A549 (cell line): ENCODE measurements around the gene TUBA4A. TPM values are rescaled to one million over a fixed set of nuclear protein-coding genes. Genes with fewer than 3 reads are reported as not detected.
A peak's percentile ranks its signal among the peaks of the same experiment; 100 is the strongest.

Experiments used
- ATAC-seq, 2 experiments: fragments of 200-7000 bp in 1 of 2; fragments of >200 bp in 1 of 2; cut with Nextera tagmentation in 1 of 2; cut with Tn5 transposase in 1 of 2; 3 replicates each; pipeline versions ENCODE4 v1.8.0 to v1.9.1; 2018 to 2020; ENCODE audit warnings: mild to moderate bottlenecking in 1 of 2, moderate library complexity in 1 of 2
- CTCF ChIA-PET: fragments of 300-600 bp; sonication (Branson Sonifier 250); formaldehyde crosslinking; extraction: SDS; loops from one replicate; lab custom pipeline; 2021; ENCODE audit warnings: antibody characterized with exemption, inconsistent platforms; lab: Yijun Ruan, JAX
- POLR2A ChIA-PET: fragments of 350-600 bp; formaldehyde crosslinking; extraction: SDS; loops from one replicate; lab custom pipeline; 2021; ENCODE audit warnings: antibody characterized with exemption, inconsistent platforms; lab: Yijun Ruan, JAX
- DNase-seq, 2 experiments: peaks; one replicate each; pipeline versions ENCODE4 v3.0.0 to v3.0.0-alpha.2; 2011 to 2016; ENCODE audit warnings: low read depth in 1 of 2, low spot score in 1 of 2
- FAIRE-seq: peaks from 2 replicates; lab custom pipeline; 2011; peaks lifted over from hg19 to GRCh38; lab: Jason Lieb, UNC
- H3K27ac ChIP-seq, 2 experiments: fragments of >200 bp; sonication (Bioruptor Twin); formaldehyde crosslinking; 3 replicates each; pipeline ENCODE4 v1.5.1; 2016 to 2017
- H3K4me1 ChIP-seq: fragments of >200 bp; sonication (Bioruptor Twin); formaldehyde crosslinking; 3 replicates; pipeline ENCODE4 v1.6.1; 2016
- H3K4me2 ChIP-seq: fragments of >200 bp; sonication (Bioruptor Twin); formaldehyde crosslinking; 3 replicates; pipeline ENCODE4 v1.6.1; 2016
- H3K4me3 ChIP-seq: fragments of >200 bp; sonication (Bioruptor Twin); formaldehyde crosslinking; 3 replicates; pipeline ENCODE4 v1.5.1; 2016
- H3K9me3 ChIP-seq: fragments of >200 bp; sonication (Bioruptor Twin); formaldehyde crosslinking; 3 replicates; pipeline ENCODE4 v1.6.1; 2016
- CBX2 ChIP-seq: fragments of 200-600 bp; sonication (generic); IDR thresholded peaks from 2 replicates; pipeline ENCODE4 v1.6.1; 2016; ENCODE audit warnings: low read depth, mild to moderate bottlenecking, borderline replicate concordance
- CEBPB ChIP-seq, 2 experiments: fragments of >200 bp in 1 of 2; sonication (Bioruptor Twin) in 1 of 2; formaldehyde crosslinking in 1 of 2; IDR thresholded peaks; 2 replicates each; pipeline ENCODE4 v1.6.1; 2012 to 2016
- EHF ChIP-seq: fragments of 250-450 bp; sonication (Bioruptor Pico); IDR thresholded peaks from 2 replicates; pipeline ENCODE4 v1.5.0; 2020; ENCODE audit warnings: mild to moderate bottlenecking
- EHMT2 ChIP-seq: fragments of 200-600 bp; sonication (generic); IDR thresholded peaks from 2 replicates; pipeline ENCODE4 v1.6.1; 2016; ENCODE audit warnings: antibody characterized with exemption, low read depth, mild to moderate bottlenecking, moderate library complexity
- EP300 ChIP-seq, 2 experiments: fragments of >200 bp; sonication (Bioruptor Twin); formaldehyde crosslinking; IDR thresholded peaks; 2 replicates in 1 of 2; 3 replicates in 1 of 2; pipeline ENCODE4 v1.6.1; 2016 to 2017
- ESRRA ChIP-seq: fragments of 150-350 bp; IDR thresholded peaks from 2 replicates; pipeline ENCODE4 v1.6.1; 2014; ENCODE audit warnings: mild to moderate bottlenecking, low read length, borderline replicate concordance
- FOSB ChIP-seq: fragments of 250-450 bp; sonication (Bioruptor Pico); IDR thresholded peaks from 2 replicates; pipeline ENCODE4 v1.5.0; 2020; ENCODE audit warnings: mild to moderate bottlenecking, moderate library complexity
- FOSL2 ChIP-seq, 2 experiments: fragments of 450-650 bp in 1 of 2; fragments of >200 bp in 1 of 2; sonication (Bioruptor Twin) in 1 of 2; formaldehyde crosslinking; IDR thresholded peaks; 2 replicates each; pipeline versions ENCODE4 v1.5.0 to v1.6.1; 2016 to 2020; ENCODE audit warnings: mild to moderate bottlenecking in 1 of 2, moderate library complexity in 1 of 2
- GATA3 ChIP-seq: IDR thresholded peaks from 2 replicates; pipeline ENCODE4 v1.6.1; 2012; ENCODE audit warnings: borderline replicate concordance
- HOXA7 ChIP-seq: fragments of 250-450 bp; sonication (Bioruptor Pico); IDR thresholded peaks from 2 replicates; pipeline ENCODE4 v1.5.0; 2020; ENCODE audit warnings: mild to moderate bottlenecking, moderate library complexity
- HOXB13 ChIP-seq: fragments of 250-450 bp; sonication (Bioruptor Pico); IDR thresholded peaks from 2 replicates; pipeline ENCODE4 v1.5.0; 2020; ENCODE audit warnings: low read depth, mild to moderate bottlenecking, moderate library complexity
- JUN ChIP-seq, 2 experiments: fragments of >200 bp; sonication (Bioruptor Twin); formaldehyde crosslinking; IDR thresholded peaks; 2 replicates in 1 of 2; 3 replicates in 1 of 2; pipeline ENCODE4 v1.6.1; 2016 to 2017
- JUNB ChIP-seq: fragments of >200 bp; sonication (Bioruptor Twin); formaldehyde crosslinking; IDR thresholded peaks from 2 replicates; pipeline ENCODE4 v1.6.1; 2016
- MAZ ChIP-seq: fragments of 150-350 bp; IDR thresholded peaks from 2 replicates; pipeline ENCODE4 v1.6.1; 2014; ENCODE audit warnings: antibody characterized with exemption, low read depth, low read length, borderline replicate concordance
- PHF8 ChIP-seq: fragments of 200-600 bp; sonication (generic); IDR thresholded peaks from 2 replicates; pipeline ENCODE4 v1.6.1; 2016; ENCODE audit warnings: low read depth, mild to moderate bottlenecking, antibody characterized with exemption, moderate library complexity, borderline replicate concordance
- RAD21 ChIP-seq, 2 experiments: fragments of >200 bp in 1 of 2; sonication (Bioruptor Twin) in 1 of 2; formaldehyde crosslinking in 1 of 2; IDR thresholded peaks in 1 of 2; conservative IDR thresholded peaks in 1 of 2; 2 replicates in 1 of 2; 3 replicates in 1 of 2; pipeline ENCODE4 v1.6.1; 2012 to 2018; ENCODE audit warnings: inconsistent platforms in 1 of 2
- RCOR1 ChIP-seq: fragments of 150-350 bp; IDR thresholded peaks from 2 replicates; pipeline ENCODE4 v1.6.1; 2014; ENCODE audit warnings: antibody characterized with exemption, low read length, low read depth
- RNF2 ChIP-seq: fragments of 200-600 bp; sonication (generic); IDR thresholded peaks from 2 replicates; pipeline ENCODE4 v1.6.1; 2016; ENCODE audit warnings: low read depth, mild to moderate bottlenecking, antibody characterized with exemption, moderate library complexity, borderline replicate concordance
- SMC3 ChIP-seq: fragments of >200 bp; sonication (Bioruptor Twin); formaldehyde crosslinking; IDR thresholded peaks from 3 replicates; pipeline ENCODE4 v1.6.1; 2018; ENCODE audit warnings: inconsistent platforms
- SREBF2 ChIP-seq: fragments of 450-650 bp; IDR thresholded peaks from 2 replicates; pipeline ENCODE4 v1.6.1; 2014; ENCODE audit warnings: mild to moderate bottlenecking, moderate library complexity
- TP53 ChIP-seq: fragments of 250-450 bp; sonication (Bioruptor Pico); IDR thresholded peaks from 2 replicates; pipeline ENCODE4 v1.5.0; 2021; ENCODE audit warnings: mild to moderate bottlenecking, moderate library complexity
- ZC3H11A ChIP-seq: fragments of 450-650 bp; IDR thresholded peaks from 2 replicates; pipeline ENCODE4 v1.6.1; 2014; ENCODE audit warnings: antibody characterized with exemption, mild to moderate bottlenecking
- ZFP36 ChIP-seq: fragments of 450-650 bp; IDR thresholded peaks from 2 replicates; pipeline ENCODE4 v1.6.1; 2014; ENCODE audit warnings: borderline replicate concordance; ENCODE audit not compliant: partially characterized antibody
- ZSCAN20 ChIP-seq: fragments of 250-450 bp; sonication (Bioruptor Pico); IDR thresholded peaks from 2 replicates; pipeline ENCODE4 v1.8.0; 2022; ENCODE audit warnings: mild to moderate bottlenecking, moderate library complexity
- WGBS: methylation state at CpG from one replicate; pipeline ENCODE4 v1.1.6; 2017; ENCODE audit errors: missing lambda C conversion rate; 5-methylcytosine and 5-hydroxymethylcytosine counted together
- polyA plus RNA-seq, 4 experiments: library from polyadenylated mRNA; depleted of rRNA in 3 of 4; stranded (reverse); fragments of >200 nt; fragmentation: RNase III in 1 of 4; extraction: RNeasy Plus Mini Kit Qiagen cat#74134 plus additional on column Dnase treatment in 1 of 4; gene quantifications; 2 replicates in 3 of 4; 3 replicates in 1 of 4; pipeline ENCODE4 v1.2.3, GENCODE V29; 2011 to 2017
- TF ChIP-seq, protein P1 (sequence below): fragments of 250-450 bp; sonication (Bioruptor Pico); IDR thresholded peaks from 2 replicates; pipeline ENCODE4 v1.5.0; 2020; ENCODE audit warnings: low read depth, mild to moderate bottlenecking, moderate library complexity
- TF ChIP-seq, protein P2 (sequence below): IDR thresholded peaks from 2 replicates; pipeline ENCODE4 v1.6.1; 2012; ENCODE audit warnings: low read depth, borderline replicate concordance
- TF ChIP-seq, protein P3 (sequence below): fragments of >200 bp; sonication (Bioruptor Twin); formaldehyde crosslinking; IDR thresholded peaks from 3 replicates; pipeline ENCODE4 v1.6.1; 2016
- TF ChIP-seq, protein P4 (sequence below): fragments of 150-350 bp; IDR thresholded peaks from 2 replicates; pipeline ENCODE4 v1.6.1; 2014; ENCODE audit warnings: low read depth, mild to moderate bottlenecking, low read length

Gene TUBA4A
- polyA plus RNA-seq, 2 of the 4 experiments (the other 2 are of a cell fraction), result 222 to 450 TPM

DNA sequence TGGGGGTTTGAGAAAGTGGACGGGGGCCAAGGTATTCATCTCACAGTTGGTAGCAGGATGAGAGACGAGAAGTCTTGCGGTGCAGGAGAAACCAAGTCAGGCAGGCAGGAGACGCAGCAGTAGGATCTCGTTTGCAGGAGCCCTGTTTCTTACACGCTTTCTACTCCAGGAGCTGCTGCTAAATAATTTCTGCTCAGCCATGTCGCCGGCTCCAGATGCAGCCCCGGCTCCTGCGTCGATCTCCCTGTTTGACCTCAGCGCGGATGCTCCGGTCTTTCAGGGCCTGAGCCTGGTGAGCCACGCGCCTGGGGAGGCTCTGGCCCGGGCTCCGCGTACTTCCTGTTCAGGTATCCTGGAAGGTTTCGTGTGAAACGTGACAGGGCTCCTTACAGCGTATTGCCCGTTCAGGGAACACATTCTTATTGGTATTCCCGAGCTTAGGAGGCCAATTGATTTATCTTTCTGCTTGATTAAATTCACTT, 23.6 kb downstream of the TUBA4A start:
- Histone ChIP-seq H3K27ac (peak overlapping the region; percentile 81 to 95), H3K4me2 (peak overlapping the region; percentile 91), H3K4me1 (peaks cover 19% of the 10 kb centered on the region), H3K4me3 (peak overlapping the region; percentile 85), H3K9me3 (no peaks in the 10 kb centered on the region)
- ChIA-PET POLR2A (interaction anchor here (1.0 to 2.6 kb wide), 10 partner anchors 9 to 65 kb away, joined by 3 to 19 read pairs (median 8); partner anchors contain the start of genes DNAJB2, GLB1L, STK16 and TUBA4B), CTCF (interaction anchor here (0.7 to 9.4 kb wide), 14 partner anchors 9 to 378 kb away, joined by 3 to 86 read pairs (median 4); partner anchors contain the start of genes DNAJB2 and TUBA4A)
- DNase-seq (no peak), FAIRE-seq (no peak), ATAC-seq (peak; percentile 44 to 51)
- 2% methylated on average over 18 of the region's 24 CpGs for WGBS
- TF ChIP-seq, protein P1, sequence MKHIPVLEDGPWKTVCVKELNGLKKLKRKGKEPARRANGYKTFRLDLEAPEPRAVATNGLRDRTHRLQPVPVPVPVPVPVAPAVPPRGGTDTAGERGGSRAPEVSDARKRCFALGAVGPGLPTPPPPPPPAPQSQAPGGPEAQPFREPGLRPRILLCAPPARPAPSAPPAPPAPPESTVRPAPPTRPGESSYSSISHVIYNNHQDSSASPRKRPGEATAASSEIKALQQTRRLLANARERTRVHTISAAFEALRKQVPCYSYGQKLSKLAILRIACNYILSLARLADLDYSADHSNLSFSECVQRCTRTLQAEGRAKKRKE (CRISPR knock-in tag), result no peak
- peak in 1 of 2 experiments; percentile 15; a peak in 2 of 5 replicates for TF ChIP-seq JUN (IDR thresholded peaks at IDR 0.05)
- TF ChIP-seq, protein P2, sequence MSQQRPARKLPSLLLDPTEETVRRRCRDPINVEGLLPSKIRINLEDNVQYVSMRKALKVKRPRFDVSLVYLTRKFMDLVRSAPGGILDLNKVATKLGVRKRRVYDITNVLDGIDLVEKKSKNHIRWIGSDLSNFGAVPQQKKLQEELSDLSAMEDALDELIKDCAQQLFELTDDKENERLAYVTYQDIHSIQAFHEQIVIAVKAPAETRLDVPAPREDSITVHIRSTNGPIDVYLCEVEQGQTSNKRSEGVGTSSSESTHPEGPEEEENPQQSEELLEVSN, result peak; percentile 40; the same call in 1 of the 2 replicates
- no peak for TF ChIP-seq JUNB

DNA sequence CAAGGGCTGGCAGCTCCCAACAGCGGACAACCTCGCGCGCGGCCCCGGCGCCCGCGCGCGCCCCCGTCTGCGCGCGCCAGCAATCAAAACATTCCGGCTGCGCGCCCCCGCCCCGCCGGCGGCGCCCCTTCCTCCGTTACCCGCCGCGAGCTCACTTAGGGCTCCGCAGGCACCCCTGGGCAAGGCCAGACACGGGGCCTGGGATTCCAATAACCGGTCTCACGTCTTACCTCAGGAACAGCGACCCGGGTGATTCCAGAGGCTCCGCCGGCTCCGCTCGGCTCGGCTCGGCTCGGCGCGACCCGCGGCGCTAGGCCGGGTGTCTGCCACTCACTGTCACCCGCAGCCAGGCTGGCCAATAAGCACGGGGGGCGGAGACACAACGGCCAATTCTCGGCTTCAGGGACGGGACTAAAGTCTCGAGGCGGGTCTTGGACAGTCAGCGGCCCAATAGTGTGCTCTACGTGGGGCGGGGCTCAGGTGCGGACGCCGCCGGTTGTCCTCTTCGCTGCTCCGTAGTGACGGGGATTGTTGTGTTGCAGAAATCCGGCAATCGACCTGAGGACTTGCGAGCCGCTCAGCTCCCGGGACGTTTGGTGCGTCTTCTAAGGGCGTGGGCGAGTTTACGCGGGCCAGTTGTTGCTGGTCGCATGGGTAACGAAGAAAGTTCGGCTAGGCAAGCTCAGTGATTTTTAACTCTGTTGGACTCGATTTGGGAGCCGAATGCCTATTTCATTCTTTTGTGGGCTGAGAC, 24.2 kb downstream of the TUBA4A start, which contains the start of the genes ANKZF1 and ATG9A:
ANKZF1 (plus strand) TSS at position 502 of the 754 bp plus-strand sequence. CDS start 452 bp downstream, outside the sequence.
ATG9A (minus strand) TSS at position 332 of the 754 bp plus-strand sequence. CDS start 1,612 bp downstream, outside the sequence.
- POLR2A ChIA-PET, result interaction anchor here (0.7 to 2.6 kb wide), 14 partner anchors 8 to 171 kb away, joined by 3 to 19 read pairs (median 5); partner anchors contain the start of genes DNAJB2, GLB1L, STK16 and TUBA4A
- Histone ChIP-seq H3K4me2 (peak within 1 kb of the TSS; percentile 98), H3K27ac (peak within 1 kb of the TSS; percentile 82 to 95), H3K9me3 (no peaks in the 10 kb centered on the region), H3K4me3 (peak within 1 kb of the TSS; percentile 85), H3K4me1 (peaks cover 19% of the 10 kb centered on the region)
- FAIRE-seq (no peak), ATAC-seq (peak; percentile 96 to 99), DNase-seq (peak; percentile 97 to 99)
- WGBS, result under 1% methylated on average over 29 of the region's 80 CpGs
- CTCF ChIA-PET, result interaction anchor here (0.8 to 9.4 kb wide), 14 partner anchors 9 to 137 kb away, joined by 3 to 86 read pairs (median 4); partner anchors contain the start of genes DNAJB2 and TUBA4A
- TF ChIP-seq EP300 (IDR thresholded peaks at IDR 0.05) (no peak), RAD21 (conservative IDR thresholded peaks at IDR 0.05 in 1 of 2, IDR thresholded peaks at IDR 0.05 in 1 of 2) (no peak; a peak in 1 of 5 replicates), RCOR1 (no peak), FOSL2 (IDR thresholded peaks at IDR 0.05) (no peak), FOSL2 (CRISPR knock-in tag; IDR thresholded peaks at IDR 0.05) (peak; percentile 0; the same call in 1 of the 2 replicates), CEBPB (IDR thresholded peaks at IDR 0.05) (peak; percentile 32 to 44; a peak in 2 of 4 replicates), EHMT2 (no peak), ZC3H11A (no peak), ZFP36 (no peak), HOXA7 (CRISPR knock-in tag) (no peak), JUN (IDR thresholded peaks at IDR 0.05) (peak; percentile 49 to 65; a peak in 2 of 5 replicates), SMC3 (no peak; the same call in 2 of the 3 replicates), CBX2 (no peak), TP53 (CRISPR knock-in tag) (no peak), RNF2 (no peak), ZSCAN20 (CRISPR knock-in tag) (no peak; the same call in 1 of the 2 replicates), ESRRA (no peak), SREBF2 (no peak), GATA3 (0 out of 2 replicates have a peak, but pooled peaks have one; percentile 1), PHF8 (peak; percentile 88), MAZ (no peak), FOSB (CRISPR knock-in tag) (no peak), HOXB13 (0 out of 2 replicates have a peak, but pooled peaks have one; percentile 57), EHF (CRISPR knock-in tag) (no peak)
- TF ChIP-seq, protein P3, sequence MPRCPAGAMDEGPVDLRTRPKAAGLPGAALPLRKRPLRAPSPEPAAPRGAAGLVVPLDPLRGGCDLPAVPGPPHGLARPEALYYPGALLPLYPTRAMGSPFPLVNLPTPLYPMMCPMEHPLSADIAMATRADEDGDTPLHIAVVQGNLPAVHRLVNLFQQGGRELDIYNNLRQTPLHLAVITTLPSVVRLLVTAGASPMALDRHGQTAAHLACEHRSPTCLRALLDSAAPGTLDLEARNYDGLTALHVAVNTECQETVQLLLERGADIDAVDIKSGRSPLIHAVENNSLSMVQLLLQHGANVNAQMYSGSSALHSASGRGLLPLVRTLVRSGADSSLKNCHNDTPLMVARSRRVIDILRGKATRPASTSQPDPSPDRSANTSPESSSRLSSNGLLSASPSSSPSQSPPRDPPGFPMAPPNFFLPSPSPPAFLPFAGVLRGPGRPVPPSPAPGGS, result 0 out of 3 replicates have a peak, but pooled peaks have one; percentile 49
- TF ChIP-seq, protein P2, result 0 out of 2 replicates have a peak, but pooled peaks have one; percentile 9
- TF ChIP-seq, protein P4, sequence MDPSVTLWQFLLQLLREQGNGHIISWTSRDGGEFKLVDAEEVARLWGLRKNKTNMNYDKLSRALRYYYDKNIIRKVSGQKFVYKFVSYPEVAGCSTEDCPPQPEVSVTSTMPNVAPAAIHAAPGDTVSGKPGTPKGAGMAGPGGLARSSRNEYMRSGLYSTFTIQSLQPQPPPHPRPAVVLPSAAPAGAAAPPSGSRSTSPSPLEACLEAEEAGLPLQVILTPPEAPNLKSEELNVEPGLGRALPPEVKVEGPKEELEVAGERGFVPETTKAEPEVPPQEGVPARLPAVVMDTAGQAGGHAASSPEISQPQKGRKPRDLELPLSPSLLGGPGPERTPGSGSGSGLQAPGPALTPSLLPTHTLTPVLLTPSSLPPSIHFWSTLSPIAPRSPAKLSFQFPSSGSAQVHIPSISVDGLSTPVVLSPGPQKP, result no peak
